OCI-LY3 (cell line): ENCODE measurements around the gene FAAH2.

Source experiments
- CTCF ChIP-seq: fragments of 200-600, 300-600 bp; sonication (generic); IDR thresholded peaks from 2 replicates; pipeline ENCODE4 v1.5.1; 2014; ENCODE audit warnings: antibody characterized with exemption, low read length, low read depth
- EZH2phosphoT487 ChIP-seq: fragments of 200-600 bp; shearing (Covaris generic); IDR thresholded peaks from 2 replicates; pipeline ENCODE4 v1.6.1; 2018; ENCODE audit warnings: antibody characterized with exemption, mixed run types, low read depth

- TF ChIP-seq CTCF, result peak; percentile 8; the same call in 1 of the 2 replicates
- TF ChIP-seq EZH2phosphoT487, result no peak
These were observed 3.9 kb upstream of the FAAH2 start for GRCh38 chrX:57282568-57282967.
